Nucleus accumbens (tissue), 56 donors: ENCODE measurements around the gene MYLK4.

Experiments used
- DNase-seq, 56 donors: peaks; one replicate each; lab custom pipeline; 2025; lab: John Stamatoyannopoulos, UW

MYLK4 gene

DNA sequence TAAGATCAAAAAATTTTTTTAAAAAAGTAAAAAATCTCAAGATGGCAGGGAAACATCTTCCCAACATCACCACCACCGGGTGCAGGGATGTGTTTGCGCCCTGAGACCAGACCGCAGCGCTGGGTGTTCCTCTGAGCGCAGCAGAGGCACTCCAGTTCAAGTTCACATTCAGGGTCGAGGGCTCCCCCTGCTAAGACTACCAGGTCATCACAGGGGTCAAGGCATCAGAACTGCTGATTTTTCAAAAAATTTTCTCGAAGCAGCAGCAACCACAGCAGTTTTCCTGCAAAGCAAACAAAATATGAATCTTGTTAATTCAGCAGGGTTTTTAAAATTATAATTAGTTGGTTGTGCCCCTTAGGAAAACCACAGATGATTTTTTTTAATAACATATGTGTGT lies 83.1 kb downstream of the MYLK4 start:
- DNase-seq = no peak

DNA sequence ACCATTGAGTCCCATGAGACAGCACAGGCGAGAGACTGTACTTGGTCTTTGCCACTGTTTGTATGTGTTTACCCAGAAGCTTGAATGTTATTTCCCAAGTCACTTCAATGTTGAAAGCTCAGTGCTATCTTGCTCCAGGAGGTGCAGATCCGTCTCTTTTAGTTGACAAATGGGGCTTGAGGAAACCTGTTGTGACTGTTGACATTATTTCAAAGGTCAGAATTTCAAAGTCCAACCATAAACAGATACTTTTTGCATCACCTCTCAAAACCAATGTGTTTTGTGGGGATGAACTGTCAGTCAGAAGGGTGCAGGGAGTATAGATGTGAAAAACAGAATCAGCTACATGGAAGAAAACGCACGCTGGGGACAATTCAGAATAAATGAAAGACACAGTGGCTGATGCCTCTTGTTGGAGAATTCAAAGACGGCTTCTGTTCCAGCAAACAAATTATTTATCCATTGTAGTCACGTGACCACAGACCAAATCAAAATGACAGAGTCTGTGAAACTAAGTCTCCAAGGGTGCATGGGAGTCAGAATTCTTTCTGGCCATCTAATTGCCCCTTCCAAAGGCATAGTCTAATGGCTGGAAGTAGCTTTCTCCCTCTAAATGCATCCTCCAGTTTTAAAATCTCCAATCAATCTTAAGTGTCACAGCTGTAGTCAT lies 83.7 kb downstream of the MYLK4 start:
- DNase-seq = no peak

DNA sequence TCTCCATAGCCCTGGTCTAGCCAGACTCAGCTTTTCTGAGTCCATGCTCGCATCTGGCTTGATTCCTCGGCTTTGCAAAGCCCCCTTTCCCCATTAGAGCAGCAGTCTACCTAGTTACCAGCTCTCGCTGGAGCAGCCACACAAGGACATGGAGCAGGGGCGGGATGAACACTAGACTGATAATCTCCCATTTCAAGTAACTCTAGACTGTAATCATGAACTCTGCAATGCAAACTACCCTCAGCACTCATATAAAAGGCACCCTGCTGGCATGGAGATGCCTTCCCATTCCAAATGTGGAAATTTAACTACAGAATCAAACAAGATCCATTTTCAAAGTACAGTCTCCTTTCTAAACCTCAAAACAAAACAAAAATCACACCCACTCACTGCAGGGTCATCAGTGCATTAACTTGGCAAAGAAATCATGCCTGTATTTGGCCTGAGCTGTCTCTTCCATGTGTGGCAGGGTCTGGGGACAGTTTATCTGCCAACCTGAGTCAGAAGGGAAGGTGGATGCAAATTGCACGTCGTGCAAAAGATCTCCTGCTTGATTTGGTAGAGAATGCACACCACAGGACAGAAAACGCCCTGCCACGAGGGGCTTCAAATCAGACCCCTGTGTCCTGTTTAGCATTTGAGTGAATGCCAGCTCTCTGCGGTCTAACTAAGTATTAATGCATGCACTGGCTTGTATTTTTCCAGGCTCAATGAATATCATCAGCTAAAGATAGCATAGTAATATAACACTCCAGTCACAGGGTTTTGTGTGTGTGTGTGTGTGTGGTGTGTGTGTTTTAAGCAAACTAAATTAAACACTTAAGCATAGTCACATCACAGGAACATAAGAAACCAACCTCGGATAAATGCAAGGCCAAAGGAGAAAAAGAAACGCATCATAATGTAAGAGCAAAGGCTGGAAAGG lies 85.3 kb downstream of the MYLK4 start:
- DNase-seq = no peak

DNA sequence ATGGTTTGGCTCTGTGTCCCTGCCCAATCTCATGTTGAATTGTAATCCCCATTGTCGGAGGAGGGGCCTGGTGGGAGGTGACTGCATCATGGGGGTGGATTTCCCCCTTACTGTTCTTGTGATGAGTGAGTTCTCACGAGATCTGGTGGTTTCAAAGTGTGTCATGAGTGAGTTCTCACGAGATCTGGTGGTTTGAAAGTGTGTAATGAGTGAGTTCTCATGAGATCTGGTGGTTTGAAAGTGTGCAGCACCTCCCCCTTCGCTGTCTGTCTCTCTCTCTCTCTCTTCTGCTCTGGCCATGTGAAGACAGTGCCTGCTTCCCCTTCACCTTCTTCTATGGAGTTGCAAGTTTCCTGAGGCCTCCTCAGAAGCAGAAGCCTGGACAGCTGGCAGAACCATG lies 87.6 kb downstream of the MYLK4 start:
- DNase-seq = no peak

DNA sequence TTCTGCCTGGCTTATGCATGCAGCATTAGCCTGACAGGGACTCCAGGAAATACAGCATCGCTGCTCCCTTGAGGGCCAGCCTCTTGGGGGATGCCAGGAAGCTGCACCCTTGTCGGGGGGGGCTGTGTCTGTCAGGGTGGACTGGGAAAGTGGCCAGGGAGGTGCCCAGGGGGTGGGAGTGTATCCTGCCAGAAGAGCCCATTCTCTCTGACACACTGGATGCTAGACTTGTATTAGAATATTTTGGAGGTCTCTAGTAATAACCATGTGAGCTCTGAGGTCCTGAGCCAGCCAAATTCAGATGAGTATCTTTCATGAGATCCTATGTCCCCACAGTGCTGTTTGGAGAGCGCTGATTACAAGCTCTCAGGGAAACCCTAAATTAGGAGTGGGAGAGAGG lies 89.1 kb downstream of the MYLK4 start:
- no peak for DNase-seq

DNA sequence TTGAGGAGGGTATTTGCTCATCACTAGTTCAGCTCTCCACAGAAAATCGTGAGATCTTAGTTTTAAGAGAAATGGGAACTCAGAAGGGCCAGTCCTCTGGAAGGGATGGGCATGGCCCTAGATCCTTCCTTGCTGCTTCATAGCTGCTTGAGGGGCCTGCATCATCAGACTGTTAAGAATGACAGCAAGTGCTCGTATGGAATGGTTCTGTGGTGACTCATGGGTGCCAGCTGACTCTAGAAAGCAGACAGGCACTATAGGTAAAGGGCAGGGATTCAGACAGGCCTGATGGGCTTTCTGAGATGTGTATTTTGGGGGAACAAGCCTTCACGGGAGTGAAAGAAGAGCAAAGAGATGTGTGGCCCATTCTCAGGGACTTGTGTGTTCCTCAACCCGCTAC lies 90.8 kb downstream of the MYLK4 start:
- no peak for DNase-seq

DNA sequence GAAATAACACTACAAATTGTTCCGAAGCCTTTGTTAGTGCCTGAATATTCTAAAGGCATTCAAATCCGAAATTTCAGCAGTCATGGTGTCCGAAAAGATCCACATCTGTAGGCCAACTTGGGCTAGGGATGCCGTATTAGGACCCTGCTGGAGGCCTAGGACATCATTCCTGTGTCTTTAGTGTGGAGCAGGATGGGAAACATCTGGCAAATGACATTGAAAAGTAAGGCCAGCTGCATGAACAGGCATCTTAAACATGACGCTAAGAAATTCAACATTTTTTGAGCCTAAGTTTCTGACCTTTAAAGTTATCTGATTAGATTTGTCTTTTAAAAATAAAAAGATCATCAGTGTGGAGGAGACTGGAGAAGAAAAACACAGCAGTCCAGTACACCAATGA lies 91.3 kb downstream of the MYLK4 start:
- no peak for DNase-seq

DNA sequence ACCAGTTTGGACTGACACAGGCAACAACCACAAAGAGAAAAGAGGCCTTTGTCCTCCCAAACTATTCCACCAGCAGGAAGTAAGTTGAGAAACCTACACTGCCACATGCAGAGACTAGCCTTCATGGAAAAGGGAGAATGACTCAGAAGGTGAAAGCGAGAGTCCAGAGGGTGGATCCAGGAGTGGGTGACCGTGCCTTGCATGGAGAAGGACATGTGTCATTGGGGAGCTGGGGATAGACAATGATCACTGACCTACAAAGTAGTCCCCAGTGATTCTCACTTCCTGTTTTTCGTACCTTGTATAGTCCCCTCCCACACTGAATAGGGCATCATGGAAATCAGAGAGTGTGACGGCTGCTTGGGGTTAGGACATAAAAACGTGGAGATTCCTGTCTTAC lies 91.9 kb downstream of the MYLK4 start:
- DNase-seq = no peak

DNA sequence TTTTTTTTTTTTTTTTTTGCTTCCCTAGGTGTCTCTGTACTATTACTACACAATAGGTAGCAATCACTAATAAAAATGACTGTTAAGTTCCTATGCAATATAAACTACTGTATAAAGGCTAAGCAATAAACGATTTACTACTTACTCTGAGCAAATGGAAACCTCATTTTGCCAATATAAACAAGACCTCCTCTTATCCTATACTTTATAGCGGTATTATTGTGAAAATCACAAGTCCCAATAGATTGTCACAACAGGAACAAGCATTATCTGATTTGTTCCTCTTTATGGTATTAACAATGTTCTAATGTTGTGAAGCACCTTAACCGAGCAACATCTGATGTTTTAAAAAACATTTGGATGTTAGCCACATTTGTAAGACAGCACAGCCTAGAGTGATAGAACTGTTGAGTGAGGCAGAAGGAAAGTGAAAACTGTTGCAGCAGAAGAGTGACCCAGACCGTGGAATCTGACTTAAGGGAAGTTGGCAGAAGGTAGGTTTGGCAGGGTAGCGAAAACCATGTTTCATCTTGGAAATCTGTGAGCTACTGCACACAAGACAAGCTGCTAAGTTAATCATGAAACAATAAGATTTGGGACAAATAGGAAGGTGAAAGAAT lies 94.2 kb downstream of the MYLK4 start:
- DNase-seq = no peak

DNA sequence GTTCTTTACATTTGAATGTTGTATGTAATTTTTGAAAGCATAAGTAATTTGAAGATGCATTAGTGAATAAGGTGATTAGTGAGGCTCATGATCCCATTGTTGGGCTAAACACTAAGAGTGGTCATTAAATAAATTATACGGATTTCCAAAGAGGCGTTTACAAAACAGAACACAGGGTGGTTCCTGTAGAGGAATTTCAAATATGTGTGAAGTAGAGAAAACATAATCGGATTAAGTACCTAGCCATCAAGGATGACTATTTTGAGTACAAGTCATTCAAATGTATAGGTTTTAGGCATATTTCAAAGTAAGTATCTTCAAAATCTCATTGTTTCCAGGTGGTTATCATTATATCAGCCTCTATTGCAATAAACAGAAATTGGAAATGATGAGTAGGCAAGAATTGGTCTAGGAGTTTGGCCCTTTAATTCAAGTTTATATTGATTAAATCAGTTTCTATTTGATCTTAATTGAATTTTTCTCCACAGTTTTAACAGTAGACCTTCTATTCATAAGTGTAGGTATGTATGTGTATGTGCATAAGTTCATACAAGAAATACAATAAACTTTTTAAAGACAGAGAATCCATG lies 94.8 kb downstream of the MYLK4 start:
- DNase-seq = no peak

DNA sequence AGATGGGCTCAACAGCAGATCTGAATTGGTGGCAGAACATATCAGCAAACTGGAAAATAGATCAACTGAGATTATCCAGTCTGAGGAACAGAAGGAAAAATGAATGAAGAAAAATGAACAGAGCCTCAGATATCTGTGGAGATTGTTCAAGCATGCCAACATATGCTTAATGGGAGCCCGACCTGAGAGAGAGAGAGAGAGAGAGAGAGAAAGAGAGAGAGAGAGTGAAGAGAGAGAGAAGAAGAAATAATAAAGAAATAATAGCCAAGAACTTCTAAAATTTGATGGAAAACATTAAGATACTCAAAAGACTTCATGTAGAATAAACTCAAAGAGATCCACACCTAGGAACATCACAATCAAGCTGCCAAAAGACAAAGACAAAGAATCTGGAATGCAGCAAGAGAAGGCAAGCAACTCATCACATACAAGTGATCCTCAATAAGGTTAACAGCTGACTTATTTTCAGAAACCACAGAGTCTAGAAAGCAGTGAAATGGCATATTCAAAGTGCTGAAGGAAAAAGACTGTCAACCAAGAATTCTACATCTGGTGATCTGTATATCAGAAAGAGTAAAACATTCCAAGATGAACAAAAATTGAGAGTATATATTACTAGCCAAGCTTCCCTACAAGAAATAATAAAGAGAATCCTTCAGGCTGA lies 97.2 kb downstream of the MYLK4 start:
- DNase-seq = no peak

DNA sequence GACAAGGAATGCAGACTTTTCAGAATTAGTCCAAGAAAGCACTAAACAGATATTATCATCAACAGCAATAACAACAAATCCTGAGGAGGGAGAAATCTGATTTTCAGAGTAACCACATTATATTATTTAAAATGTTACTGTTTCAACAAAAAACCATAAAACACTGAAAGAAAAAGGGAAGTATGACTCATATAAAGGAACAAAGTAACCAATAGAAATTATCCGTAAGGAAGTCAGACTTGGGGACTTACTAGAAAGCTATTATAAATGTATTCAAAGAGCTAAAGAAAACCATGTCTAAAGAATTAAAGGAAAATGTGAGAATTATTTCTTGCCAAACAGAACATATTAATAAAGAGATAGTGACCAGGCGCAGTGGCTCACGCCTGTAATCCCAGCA lies 98.1 kb downstream of the MYLK4 start:
- no peak for DNase-seq

DNA sequence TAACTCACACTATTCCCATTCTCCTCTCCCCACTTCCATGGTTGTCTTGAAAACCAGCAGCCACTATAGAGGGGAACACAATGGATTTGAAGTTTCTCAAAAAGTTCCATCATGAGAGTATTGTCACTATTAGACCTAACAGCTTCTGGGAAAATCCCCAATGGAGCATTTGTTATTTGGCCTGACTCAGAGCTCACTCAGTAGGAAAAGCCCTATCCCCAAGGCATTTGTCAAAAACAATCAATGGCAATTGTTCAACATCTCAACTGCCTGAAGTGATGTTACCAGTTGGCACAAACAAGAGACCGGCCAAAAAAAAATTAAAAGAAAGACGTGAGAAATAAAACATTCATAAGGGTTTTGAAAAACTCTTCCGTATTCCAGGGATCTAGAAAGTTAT lies 98.8 kb downstream of the MYLK4 start:
- no peak for DNase-seq

DNA sequence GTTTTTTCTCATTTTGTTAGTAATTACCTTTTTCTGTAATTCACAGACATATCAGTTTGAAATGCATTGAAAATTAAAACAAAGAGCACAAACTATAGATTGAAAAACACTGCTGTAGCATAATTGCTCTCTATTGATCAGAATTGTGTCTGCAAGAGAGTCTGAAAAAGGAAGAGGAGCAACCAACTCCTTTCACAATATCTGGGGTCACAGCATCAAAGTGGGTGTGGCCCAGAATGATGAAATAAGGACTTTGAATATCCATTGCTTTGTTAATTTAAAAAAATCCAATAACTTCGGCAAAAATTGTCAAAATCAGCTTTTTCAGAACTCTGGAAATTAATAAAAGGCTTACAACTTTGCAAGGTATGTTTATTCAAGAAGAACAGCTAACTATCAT lies 99.2 kb downstream of the MYLK4 start:
- DNase-seq = no peak

DNA sequence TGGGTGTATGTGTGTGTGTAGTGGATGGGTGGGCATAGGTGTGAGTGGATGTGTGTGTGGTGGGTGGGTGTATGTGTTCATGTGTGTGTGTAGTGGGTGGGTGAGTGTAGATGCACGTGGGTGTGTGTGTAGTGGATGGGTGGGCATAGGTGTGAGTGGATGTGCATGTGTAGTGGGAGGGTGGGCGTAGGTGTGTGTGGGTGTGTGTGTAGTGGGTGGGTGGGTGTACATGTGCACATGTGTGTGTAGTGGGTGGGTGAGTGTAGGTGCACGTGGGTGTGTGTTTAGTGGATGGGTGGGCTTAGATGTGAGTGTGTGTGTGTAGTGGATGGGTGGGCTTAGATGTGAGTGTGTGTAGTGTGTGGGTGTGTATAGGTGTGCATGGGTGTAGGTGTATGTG lies 104.4 kb downstream of the MYLK4 start:
- DNase-seq = no peak

DNA sequence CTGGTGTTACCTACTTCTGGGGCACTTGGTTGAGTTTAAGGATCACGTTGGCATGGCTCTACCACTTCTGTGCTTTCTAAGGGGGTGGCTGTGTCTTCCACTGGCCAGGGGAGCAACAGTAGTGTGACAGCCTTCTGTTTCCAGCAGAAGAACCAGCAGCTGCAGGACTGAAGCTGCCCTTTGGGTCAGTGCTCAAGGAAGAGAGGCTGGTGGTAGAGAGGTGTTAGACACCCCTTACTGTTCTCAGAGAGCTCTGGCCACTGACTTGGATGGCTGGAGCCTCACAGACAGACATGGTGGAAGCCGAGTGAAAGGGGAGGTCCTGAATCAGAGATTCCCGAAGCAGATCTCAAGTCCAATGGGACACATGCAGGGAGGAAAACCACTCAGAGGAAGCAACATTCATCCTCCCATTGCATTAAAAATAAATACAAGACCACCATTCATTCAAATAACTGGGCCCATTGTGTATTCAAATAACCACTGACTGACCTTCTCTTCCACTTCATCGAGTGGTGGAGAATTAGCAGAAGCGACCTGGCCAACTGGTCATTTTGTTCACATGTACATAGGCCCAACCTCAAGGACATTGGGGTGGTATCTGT lies 106.7 kb downstream of the MYLK4 start:
- no peak for DNase-seq

DNA sequence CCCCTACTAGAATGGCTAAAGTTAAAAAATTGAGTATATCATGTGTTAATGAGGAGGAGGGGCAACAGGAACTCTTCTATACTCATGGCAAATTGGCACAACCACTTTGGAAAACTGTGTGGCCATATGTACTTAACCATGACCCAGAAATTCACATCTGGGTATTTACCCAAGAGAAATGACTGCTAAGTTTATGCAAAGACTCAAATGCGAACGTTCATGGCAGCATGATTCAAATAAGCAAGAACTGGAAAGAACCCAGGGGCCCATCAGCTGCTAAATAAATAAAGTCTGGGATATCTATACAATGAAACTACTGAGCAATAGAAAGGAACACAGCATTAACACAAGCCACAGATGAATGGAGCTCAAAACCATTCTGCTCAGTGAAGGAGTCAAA lies 107.6 kb downstream of the MYLK4 start:
- no peak for DNase-seq

DNA sequence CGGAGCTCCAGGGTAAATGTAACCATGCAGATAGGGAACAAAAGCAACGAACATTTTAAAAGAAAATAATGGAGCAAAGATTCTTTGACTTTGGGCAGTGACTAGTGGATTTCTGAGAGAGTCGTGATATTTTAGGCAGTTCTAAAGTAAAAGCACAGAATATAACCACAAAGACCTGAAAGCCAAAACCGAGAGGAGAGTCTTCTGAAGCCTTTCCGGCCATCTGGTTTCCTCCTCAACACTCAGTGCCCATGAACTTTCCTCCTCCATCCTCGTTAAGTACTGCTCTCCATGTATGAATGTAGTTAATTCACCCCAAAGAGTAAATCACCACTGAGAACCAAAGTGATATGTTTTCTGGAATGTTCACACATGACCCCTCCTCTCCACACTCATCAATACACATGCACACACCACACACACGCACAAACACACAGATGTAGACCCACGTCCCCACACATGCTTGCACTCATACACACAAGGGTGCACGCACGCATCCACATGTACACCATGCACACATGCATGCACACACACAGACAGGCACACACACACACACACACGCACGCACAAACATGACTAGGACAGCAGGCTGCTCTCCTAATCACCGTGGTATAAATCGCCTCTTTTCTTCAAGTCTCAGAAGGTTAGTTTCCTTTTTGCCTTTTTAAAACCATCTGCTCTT lies 109.5 kb downstream of the MYLK4 start:
- no peak for DNase-seq

DNA sequence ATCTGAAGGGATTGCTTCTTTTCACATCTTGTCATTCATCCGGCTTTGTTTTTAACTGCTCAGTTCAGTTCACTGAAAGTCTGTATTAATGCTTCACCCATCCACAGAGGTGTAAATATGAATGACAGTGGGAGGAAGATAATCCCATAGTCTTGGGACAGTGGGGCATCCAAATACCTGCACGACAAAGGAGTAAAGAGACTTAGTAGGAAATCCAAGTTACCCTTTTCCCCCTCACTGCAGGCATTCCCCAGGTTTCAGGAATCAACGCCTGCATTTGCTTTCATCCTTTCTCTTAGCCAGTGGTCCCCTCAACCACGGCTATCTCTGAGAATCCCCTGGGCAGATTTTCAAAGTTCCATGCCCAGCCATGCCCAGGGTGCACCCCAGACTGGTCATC lies 110.2 kb downstream of the MYLK4 start:
- DNase-seq = no peak

DNA sequence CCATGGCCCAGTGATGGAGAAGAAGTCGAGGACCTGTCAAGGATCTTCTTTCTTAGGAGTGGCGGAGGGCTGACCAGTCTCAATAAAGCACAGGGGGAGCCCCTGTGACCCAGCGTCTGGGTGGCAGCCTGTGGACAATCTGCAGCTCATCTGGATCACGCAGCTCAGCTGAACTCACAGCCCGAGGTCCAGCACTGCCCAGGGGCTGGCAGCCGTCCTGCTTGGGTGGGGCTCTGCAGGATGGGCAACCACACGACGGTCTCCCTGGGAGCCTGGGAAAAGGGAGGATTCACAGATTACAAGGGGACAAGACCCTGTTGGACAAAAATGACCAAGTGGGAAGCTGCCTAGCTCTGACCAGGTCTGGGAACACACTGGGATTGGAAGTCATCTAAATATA lies 110.8 kb downstream of the MYLK4 start:
- DNase-seq = no peak
